Thoracic aorta (tissue), 2 donors: Measurements from ENCODE around the gene SEC14L3. TPM values are rescaled to one million over a fixed set of nuclear protein-coding genes. Genes with fewer than 3 reads are reported as not detected.
A peak's percentile ranks its signal among the peaks of the same experiment; 100 is the strongest.

Experiments used
- ATAC-seq: fragments of 150-250 bp; one replicate; pipeline ENCODE4 v1.8.0; 2017; ENCODE audit warnings: low read depth; ENCODE audit not compliant: insufficient number of reproducible peaks, low FRiP score
- DNase-seq: peaks from one replicate; pipeline ENCODE4 v3.0.0-alpha.2; 2020; ENCODE audit warnings: low spot score
- H3K27ac ChIP-seq, 2 donors: fragments of 200-600 bp; sonication (generic); 1 replicate in 1 of 2; 2 replicates in 1 of 2; pipeline ENCODE4 v1.5.1; 2016; ENCODE audit warnings: mild to moderate bottlenecking in 2 of 2, moderate library complexity in 2 of 2
- H3K27me3 ChIP-seq: fragments of 200-600 bp; sonication (generic); replicated peaks from 2 replicates; pipeline ENCODE4 v1.6.0; 2016; ENCODE audit warnings: mild to moderate bottlenecking; ENCODE audit not compliant: insufficient read depth
- H3K36me3 ChIP-seq: fragments of 200-600 bp; sonication (generic); one replicate; pipeline ENCODE4 v1.5.1; 2016
- H3K4me1 ChIP-seq, 2 donors: fragments of 200-600 bp; sonication (generic); 1 replicate in 1 of 2; 2 replicates in 1 of 2; pipeline versions ENCODE4 v1.5.1 to v1.6.0; 2016; ENCODE audit warnings: low read depth in 2 of 2, mild to moderate bottlenecking in 1 of 2; ENCODE audit not compliant: control insufficient read depth in 1 of 2
- H3K4me3 ChIP-seq: fragments of 200-600 bp; sonication (generic); 2 replicates; pipeline ENCODE4 v1.5.1; 2016; ENCODE audit warnings: mild to moderate bottlenecking
- H3K9me3 ChIP-seq: fragments of 200-600 bp; sonication (generic); 2 replicates; pipeline ENCODE4 v1.5.1; 2016
- CTCF ChIP-seq: fragments of 200-600 bp; sonication (generic); IDR thresholded peaks from one replicate; pipeline ENCODE4 v1.5.1; 2019; ENCODE audit warnings: antibody characterized with exemption
- total RNA-seq, 2 donors: library from RNA; depleted of rRNA; stranded (reverse); fragments of >200 nt; gene quantifications; one replicate each; pipeline versions ENCODE4 v1.1.0 to v1.2.3, GENCODE V29; 2016

The SEC14L3 gene
- total RNA-seq, 2 donors from 2014 or later, result not detected

- Histone ChIP-seq H3K4me1 (no peaks in the 10 kb centered on the region), H3K4me3 (no peak overlapping the region), H3K27ac (no peak overlapping the region), H3K27me3 (no peaks in the 10 kb centered on the region), H3K36me3 (peaks cover 44% of the 10 kb centered on the region), H3K9me3 (no peaks in the 10 kb centered on the region)
- TF ChIP-seq CTCF, result no peak
- ATAC-seq, result no peak
- no peak for DNase-seq
Measured at GRCh38 chr22:30414525-30415047, 57.2 kb downstream of the SEC14L3 start.

- no peak for ATAC-seq
Measured at GRCh38 chr22:30413745-30414524, 57.9 kb downstream of the SEC14L3 start.

GRCh38 chr22:30413001-30413400, 58.8 kb downstream of the SEC14L3 start:
- ATAC-seq (no peak), DNase-seq (no peak)
- Histone ChIP-seq H3K36me3 (peaks cover 40% of the 10 kb centered on the region), H3K9me3 (no peaks in the 10 kb centered on the region), H3K4me1 (no peaks in the 10 kb centered on the region), H3K27me3 (no peaks in the 10 kb centered on the region), H3K27ac (peak overlapping the region in 1 of 2 donors; percentile 18), H3K4me3 (no peak overlapping the region)
- TF ChIP-seq CTCF, result no peak

More at GRCh38 chr22:30413745-30414524, 57.9 kb downstream of the SEC14L3 start:
- Histone ChIP-seq H3K36me3 (peaks cover 42% of the 10 kb centered on the region), H3K4me1 (no peaks in the 10 kb centered on the region), H3K27ac (no peak overlapping the region), H3K27me3 (no peaks in the 10 kb centered on the region), H3K4me3 (no peak overlapping the region), H3K9me3 (no peaks in the 10 kb centered on the region)
- no peak for TF ChIP-seq CTCF
- no peak for DNase-seq

GRCh38 chr22:30411780-30412179, 60.0 kb downstream of the SEC14L3 start:
- no peak overlapping the region for H3K27ac ChIP-seq
- no peaks in the 10 kb centered on the region for H3K27me3 ChIP-seq
- H3K4me1 ChIP-seq, result no peaks in the 10 kb centered on the region
- TF ChIP-seq CTCF, result no peak
- ATAC-seq, result no peak
- no peak for DNase-seq
- no peak overlapping the region for H3K4me3 ChIP-seq
- H3K9me3 ChIP-seq, result no peaks in the 10 kb centered on the region
- H3K36me3 ChIP-seq, result peaks cover 34% of the 10 kb centered on the region

Other genes with a start within 250 kb of the SEC14L3 start
- gene LIF, start 225.3 kb downstream of the SEC14L3 start, total RNA-seq, result 10 to 100 TPM in 1 of 2 donors, 1 to 10 TPM in 1; 1.4 to 11.3 TPM
- 10 to 100 TPM in 1 of 2 donors, 1 to 10 TPM in 1; 3.5 to 27.1 TPM for gene OSM, start 205.2 kb downstream of the SEC14L3 start, total RNA-seq
- gene CASTOR1, start 182.5 kb downstream of the SEC14L3 start, total RNA-seq, result 10 to 100 TPM in 1 of 2 donors, 1 to 10 TPM in 1; 7.5 to 22.6 TPM
- 10 to 100 TPM; 31.5 to 54.2 TPM for gene TBC1D10A, start 145.1 kb downstream of the SEC14L3 start, total RNA-seq
- 10 to 100 TPM; 56.7 to 77.0 TPM for gene SF3A1, start 115.1 kb downstream of the SEC14L3 start, total RNA-seq
- 1 to 10 TPM in 1 of 2 donors, under 1 TPM in 1; 0.27 to 2.9 TPM for gene CCDC157, start 115.0 kb downstream of the SEC14L3 start, total RNA-seq
- 10 to 100 TPM; 11.4 to 11.6 TPM for gene RNF215, start 84.6 kb downstream of the SEC14L3 start, total RNA-seq
- gene SEC14L2, start 75.0 kb downstream of the SEC14L3 start, total RNA-seq, result 10 to 100 TPM in 1 of 2 donors, 1 to 10 TPM in 1; 6.4 to 18.3 TPM
- gene MTFP1, start 46.2 kb downstream of the SEC14L3 start, total RNA-seq, result 1 to 10 TPM; 1.9 to 6.4 TPM
- gene SEC14L4, start 33.7 kb upstream of the SEC14L3 start, total RNA-seq, result not detected
- under 1 TPM; 0.27 to 0.56 TPM for gene SEC14L6, start 74.7 kb upstream of the SEC14L3 start, total RNA-seq
- gene GAL3ST1, start 102.6 kb upstream of the SEC14L3 start, total RNA-seq, result 1 to 10 TPM; 1.5 to 2.2 TPM
- 10 to 100 TPM; 30.5 to 58.6 TPM for gene PES1, start 119.9 kb upstream of the SEC14L3 start, total RNA-seq
- gene TCN2, start 135.2 kb upstream of the SEC14L3 start, total RNA-seq, result 10 to 100 TPM; 33.9 to 82.0 TPM
- 10 to 100 TPM; 12.8 to 16.9 TPM for gene SLC35E4, start 163.8 kb upstream of the SEC14L3 start, total RNA-seq
- 1 to 10 TPM; 4.1 TPM for gene DUSP18, start 195.9 kb upstream of the SEC14L3 start, total RNA-seq
- gene OSBP2, start 222.9 kb upstream of the SEC14L3 start, total RNA-seq, result 1 to 10 TPM in 1 of 2 donors, under 1 TPM in 1; 0.71 to 3.0 TPM